ENCODE measurements around the gene DNPH1. TPM values are rescaled to one million over a fixed set of nuclear protein-coding genes. Genes with fewer than 3 reads are reported as not detected.

Gene DNPH1
- total RNA-seq, 6 donors from 2014 or later, result 15.7 to 63.4 (median 44.4) TPM

DNA sequence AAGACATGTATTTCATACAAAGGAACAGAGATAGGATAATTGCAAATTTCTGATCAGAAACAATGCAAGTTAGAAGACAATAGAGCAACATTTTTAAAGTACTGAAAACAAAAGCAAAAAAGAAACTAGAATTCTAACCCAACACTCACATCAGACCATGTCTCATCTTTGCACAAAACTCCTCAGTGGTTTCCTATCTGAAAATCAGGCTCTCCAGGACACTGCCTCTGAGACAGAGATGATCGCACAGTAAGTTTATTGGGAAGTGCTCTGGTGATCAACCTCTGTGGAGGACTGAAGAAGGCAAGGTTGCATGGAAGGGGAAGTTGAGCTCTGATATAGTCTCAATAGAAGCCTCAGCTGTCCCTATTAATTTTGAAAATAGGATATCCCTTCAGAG, 11.7 kb upstream of the DNPH1 start:
- Histone ChIP-seq H3K36me3 (no peaks in the 10 kb centered on the region), H3K9me3 (no peaks in the 10 kb centered on the region), H3K4me3 (no peak overlapping the region), H3K27me3 (peaks cover 0 to 15% (median 7%) of the 10 kb centered on the region in 4 donors), H3K27ac (no peak overlapping the region), H3K4me1 (peaks cover 0 to 6% (median 0%) of the 10 kb centered on the region in 4 donors)
- ATAC-seq (ENCODE audit: low FRiP score in 2 of 2) (no peak), DNase-seq (no peak)
- WGBS, 2 donors, result 57 to 63% methylated on average over 1 of the region's 1 CpG
- TF ChIP-seq EP300 (IDR thresholded peaks at IDR 0.05) (no peak), POLR2A (IDR thresholded peaks at IDR 0.05) (no peak), POLR2AphosphoS5 (IDR thresholded peaks at IDR 0.05) (no peak), CTCF (IDR thresholded peaks at IDR 0.05) (no peak)

DNA sequence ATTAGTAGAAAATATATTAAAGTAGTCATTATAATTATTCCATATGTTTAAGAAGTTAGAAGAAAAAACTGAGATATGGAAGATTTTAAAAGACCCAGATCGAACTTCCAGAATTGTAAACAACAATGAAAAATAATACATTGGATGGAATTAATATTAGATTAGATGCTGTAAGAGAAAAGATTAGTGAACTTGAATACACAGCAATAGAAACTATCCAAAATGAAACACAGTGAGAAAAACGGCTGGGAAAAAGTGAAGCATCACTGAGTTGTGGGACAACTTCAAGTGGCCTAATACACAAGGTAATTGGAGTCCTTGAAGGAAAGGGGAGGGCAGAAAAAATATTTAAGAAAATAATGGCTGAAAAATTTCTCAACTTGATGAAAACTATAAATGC, 9.8 kb upstream of the DNPH1 start:
- Histone ChIP-seq H3K36me3 (no peaks in the 10 kb centered on the region), H3K27me3 (peaks cover 0 to 14% (median 7%) of the 10 kb centered on the region in 4 donors), H3K9me3 (no peaks in the 10 kb centered on the region), H3K4me3 (no peak overlapping the region), H3K27ac (no peak overlapping the region), H3K4me1 (peaks cover 0 to 6% (median 0%) of the 10 kb centered on the region in 4 donors)
- no peak for ATAC-seq (ENCODE audit: low FRiP score in 2 of 2)
- no peak for DNase-seq
- TF ChIP-seq POLR2A (IDR thresholded peaks at IDR 0.05), result no peak
- no peak for TF ChIP-seq EP300 (IDR thresholded peaks at IDR 0.05)
- no peak for TF ChIP-seq CTCF (IDR thresholded peaks at IDR 0.05)
- TF ChIP-seq POLR2AphosphoS5 (IDR thresholded peaks at IDR 0.05), result no peak
- 67 to 84% methylated on average over 2 of the region's 2 CpGs for WGBS, 2 donors

DNA sequence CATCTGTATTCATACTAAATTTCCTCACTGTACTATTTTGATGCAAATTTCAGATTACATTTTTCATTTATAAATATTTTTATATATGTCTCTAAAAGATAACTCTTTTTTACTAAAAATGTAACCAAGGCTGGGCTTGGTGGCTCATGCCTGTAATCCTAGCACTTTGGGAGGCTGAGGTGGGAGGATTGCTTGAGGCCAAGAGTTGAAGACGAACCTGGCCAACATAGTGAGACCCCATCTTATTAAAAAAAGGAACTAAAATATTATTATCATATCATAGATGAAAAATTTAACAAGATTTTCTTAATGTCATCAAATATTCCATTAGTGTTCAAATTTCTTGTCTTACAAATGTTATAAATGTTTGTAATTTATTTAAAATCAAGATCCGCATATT, 6.6 kb upstream of the DNPH1 start:
- Histone ChIP-seq H3K27me3 (no peaks in the 10 kb centered on the region), H3K36me3 (no peaks in the 10 kb centered on the region), H3K4me3 (no peak overlapping the region), H3K9me3 (no peaks in the 10 kb centered on the region), H3K27ac (no peak overlapping the region), H3K4me1 (no peaks in the 10 kb centered on the region)
- ATAC-seq (ENCODE audit: low FRiP score in 2 of 2) (no peak), DNase-seq (no peak)
- 88 to 90% methylated on average over 2 of the region's 2 CpGs for WGBS, 2 donors
- no peak for TF ChIP-seq CTCF (IDR thresholded peaks at IDR 0.05)
- TF ChIP-seq POLR2AphosphoS5 (IDR thresholded peaks at IDR 0.05), result no peak
- TF ChIP-seq EP300 (IDR thresholded peaks at IDR 0.05), result no peak
- no peak for TF ChIP-seq POLR2A (IDR thresholded peaks at IDR 0.05)

DNA sequence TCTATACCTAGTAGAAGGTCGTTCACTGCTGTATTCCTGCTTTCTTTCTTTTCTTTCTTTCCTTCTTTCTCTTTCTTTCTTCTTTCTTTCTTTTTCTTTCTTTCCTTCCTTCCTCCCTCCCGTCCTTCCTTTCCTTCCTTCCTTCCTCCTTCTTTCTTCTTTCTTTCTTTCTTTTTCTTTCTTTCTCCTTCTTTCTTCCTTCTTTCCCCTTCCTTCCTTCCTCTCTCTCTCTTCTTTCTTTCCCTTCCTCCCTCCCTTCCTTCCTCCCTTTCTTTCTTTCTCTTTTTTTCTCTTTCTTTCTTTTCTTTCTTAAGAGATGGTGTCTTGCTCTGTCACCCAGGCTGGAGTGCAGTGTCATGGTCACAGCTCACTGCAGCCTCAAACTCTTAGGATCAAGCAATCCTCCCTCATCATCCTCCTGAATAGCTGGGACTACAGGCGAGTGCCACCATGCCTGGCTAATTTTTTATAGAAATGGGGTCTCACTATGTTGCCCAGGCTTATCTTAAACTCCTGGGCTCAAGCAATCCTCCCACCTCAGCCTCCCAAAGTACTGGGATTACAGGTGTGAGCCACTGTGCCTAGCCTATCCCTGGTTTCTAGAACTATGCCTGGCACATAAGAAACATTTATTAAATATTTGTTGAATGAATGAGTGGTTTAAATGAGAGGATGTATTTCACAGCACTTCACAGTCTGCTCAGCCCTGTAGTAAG, 2.6 kb upstream of the DNPH1 start:
- no peak overlapping the region for H3K4me3 ChIP-seq
- H3K27ac ChIP-seq, result no peak overlapping the region
- no peaks in the 10 kb centered on the region for H3K9me3 ChIP-seq
- ATAC-seq (ENCODE audit: low FRiP score in 2 of 2) (no peak), DNase-seq (no peak)
- no peaks in the 10 kb centered on the region for H3K36me3 ChIP-seq
- WGBS, 2 donors, result 65 to 68% methylated on average over 3 of the region's 3 CpGs
- H3K4me1 ChIP-seq, result peaks cover 0 to 16% (median 8%) of the 10 kb centered on the region in 4 donors
- H3K27me3 ChIP-seq, result no peaks in the 10 kb centered on the region
- TF ChIP-seq POLR2AphosphoS5 (IDR thresholded peaks at IDR 0.05) (no peak), EP300 (IDR thresholded peaks at IDR 0.05) (no peak), CTCF (IDR thresholded peaks at IDR 0.05) (no peak), POLR2A (IDR thresholded peaks at IDR 0.05) (no peak)

- DNase-seq (no peak), ATAC-seq (ENCODE audit: low FRiP score in 2 of 2) (no peak)
- TF ChIP-seq EP300 (IDR thresholded peaks at IDR 0.05) (no peak), POLR2AphosphoS5 (IDR thresholded peaks at IDR 0.05) (no peak), POLR2A (IDR thresholded peaks at IDR 0.05) (no peak), CTCF (IDR thresholded peaks at IDR 0.05) (no peak)
- H3K27me3 ChIP-seq, result no peaks in the 10 kb centered on the region
- H3K4me1 ChIP-seq, result peaks cover 0 to 16% (median 8%) of the 10 kb centered on the region in 4 donors
- H3K9me3 ChIP-seq, result no peaks in the 10 kb centered on the region
- H3K27ac ChIP-seq, result no peak overlapping the region
- H3K4me3 ChIP-seq, result no peak overlapping the region
- H3K36me3 ChIP-seq, result no peaks in the 10 kb centered on the region
- WGBS, 2 donors, result 87 to 88% methylated on average over 4 of the region's 4 CpGs
These were observed 1.8 kb upstream of the DNPH1 start for GRCh38 chr6:43231053-43231452.

Measured in upper lobe of left lung (tissue), 6 donors.